HL-60 (cell line): ENCODE measurements around the gene GIMAP7.

ENCODE experiments used
- POLR2AphosphoS5 ChIP-seq: IDR thresholded peaks from 2 replicates; pipeline ENCODE4 v1.6.1; 2012; ENCODE audit warnings: low read depth
- TF ChIP-seq, protein P1 (sequence below): IDR thresholded peaks from one replicate; pipeline ENCODE4 v1.5.1; 2011; ENCODE audit warnings: low read length, control low read depth, inconsistent platforms; ENCODE audit not compliant: insufficient read depth
- TF ChIP-seq, protein P2 (sequence below): IDR thresholded peaks from 2 replicates; pipeline ENCODE4 v1.6.1; 2012; ENCODE audit warnings: low read depth; ENCODE audit not compliant: insufficient replicate concordance

DNA sequence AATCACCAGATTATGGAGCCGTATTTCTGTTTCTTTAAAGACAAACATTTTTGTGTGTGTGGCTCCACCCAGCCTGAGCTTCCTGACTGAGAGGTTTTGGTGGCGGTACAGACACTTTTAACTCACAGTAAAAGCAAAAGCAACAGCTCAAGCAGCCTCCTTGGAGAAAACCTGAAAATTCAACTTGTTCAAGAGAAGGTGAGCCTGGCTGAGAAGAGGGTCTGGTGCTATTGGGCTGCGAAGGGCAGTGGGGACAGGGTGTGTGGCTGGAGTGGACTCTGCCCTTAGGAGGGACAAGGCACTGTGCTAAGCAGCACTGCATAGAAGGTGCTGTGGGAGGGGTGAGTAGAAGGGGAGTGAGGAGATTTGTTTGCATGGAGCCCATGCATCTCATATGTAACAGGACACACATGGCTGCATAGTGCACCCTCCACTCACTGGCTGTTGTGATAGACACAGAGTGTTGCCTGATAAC, at the start of gene GIMAP7:
- TF ChIP-seq, protein P1, sequence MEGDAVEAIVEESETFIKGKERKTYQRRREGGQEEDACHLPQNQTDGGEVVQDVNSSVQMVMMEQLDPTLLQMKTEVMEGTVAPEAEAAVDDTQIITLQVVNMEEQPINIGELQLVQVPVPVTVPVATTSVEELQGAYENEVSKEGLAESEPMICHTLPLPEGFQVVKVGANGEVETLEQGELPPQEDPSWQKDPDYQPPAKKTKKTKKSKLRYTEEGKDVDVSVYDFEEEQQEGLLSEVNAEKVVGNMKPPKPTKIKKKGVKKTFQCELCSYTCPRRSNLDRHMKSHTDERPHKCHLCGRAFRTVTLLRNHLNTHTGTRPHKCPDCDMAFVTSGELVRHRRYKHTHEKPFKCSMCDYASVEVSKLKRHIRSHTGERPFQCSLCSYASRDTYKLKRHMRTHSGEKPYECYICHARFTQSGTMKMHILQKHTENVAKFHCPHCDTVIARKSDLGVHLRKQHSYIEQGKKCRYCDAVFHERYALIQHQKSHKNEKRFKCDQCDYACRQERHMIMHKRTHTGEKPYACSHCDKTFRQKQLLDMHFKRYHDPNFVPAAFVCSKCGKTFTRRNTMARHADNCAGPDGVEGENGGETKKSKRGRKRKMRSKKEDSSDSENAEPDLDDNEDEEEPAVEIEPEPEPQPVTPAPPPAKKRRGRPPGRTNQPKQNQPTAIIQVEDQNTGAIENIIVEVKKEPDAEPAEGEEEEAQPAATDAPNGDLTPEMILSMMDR = no peak
- no peak for TF ChIP-seq POLR2AphosphoS5
- TF ChIP-seq, protein P2, sequence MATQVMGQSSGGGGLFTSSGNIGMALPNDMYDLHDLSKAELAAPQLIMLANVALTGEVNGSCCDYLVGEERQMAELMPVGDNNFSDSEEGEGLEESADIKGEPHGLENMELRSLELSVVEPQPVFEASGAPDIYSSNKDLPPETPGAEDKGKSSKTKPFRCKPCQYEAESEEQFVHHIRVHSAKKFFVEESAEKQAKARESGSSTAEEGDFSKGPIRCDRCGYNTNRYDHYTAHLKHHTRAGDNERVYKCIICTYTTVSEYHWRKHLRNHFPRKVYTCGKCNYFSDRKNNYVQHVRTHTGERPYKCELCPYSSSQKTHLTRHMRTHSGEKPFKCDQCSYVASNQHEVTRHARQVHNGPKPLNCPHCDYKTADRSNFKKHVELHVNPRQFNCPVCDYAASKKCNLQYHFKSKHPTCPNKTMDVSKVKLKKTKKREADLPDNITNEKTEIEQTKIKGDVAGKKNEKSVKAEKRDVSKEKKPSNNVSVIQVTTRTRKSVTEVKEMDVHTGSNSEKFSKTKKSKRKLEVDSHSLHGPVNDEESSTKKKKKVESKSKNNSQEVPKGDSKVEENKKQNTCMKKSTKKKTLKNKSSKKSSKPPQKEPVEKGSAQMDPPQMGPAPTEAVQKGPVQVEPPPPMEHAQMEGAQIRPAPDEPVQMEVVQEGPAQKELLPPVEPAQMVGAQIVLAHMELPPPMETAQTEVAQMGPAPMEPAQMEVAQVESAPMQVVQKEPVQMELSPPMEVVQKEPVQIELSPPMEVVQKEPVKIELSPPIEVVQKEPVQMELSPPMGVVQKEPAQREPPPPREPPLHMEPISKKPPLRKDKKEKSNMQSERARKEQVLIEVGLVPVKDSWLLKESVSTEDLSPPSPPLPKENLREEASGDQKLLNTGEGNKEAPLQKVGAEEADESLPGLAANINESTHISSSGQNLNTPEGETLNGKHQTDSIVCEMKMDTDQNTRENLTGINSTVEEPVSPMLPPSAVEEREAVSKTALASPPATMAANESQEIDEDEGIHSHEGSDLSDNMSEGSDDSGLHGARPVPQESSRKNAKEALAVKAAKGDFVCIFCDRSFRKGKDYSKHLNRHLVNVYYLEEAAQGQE = no peak
